HEK293 (cell line): ENCODE measurements around the gene NLGN1.

ENCODE experiments used
- CTCF ChIA-PET: fragments of 350-600 bp; formaldehyde crosslinking; extraction: SDS; loops from one replicate; lab custom pipeline; 2021; ENCODE audit warnings: antibody characterized with exemption; lab: Yijun Ruan, JAX
- POLR2A ChIA-PET: fragments of 300-600 bp; formaldehyde crosslinking; extraction: SDS; loops from one replicate; lab custom pipeline; 2020; ENCODE audit warnings: antibody characterized with exemption, inconsistent platforms; lab: Yijun Ruan, JAX
- H3K27ac ChIP-seq: fragments of 200-500 bp; sonication (Bioruptor generic); 2 replicates; pipeline ENCODE4 v1.5.1; 2014; ENCODE audit warnings: low read depth, low read length, control low read depth, inconsistent platforms; ENCODE audit errors: extremely low read depth
- H3K36me3 ChIP-seq, 2 experiments: fragments of 200-500 bp in 1 of 2; sonication (Bioruptor generic) in 1 of 2; 1 replicate in 1 of 2; 2 replicates in 1 of 2; pipeline ENCODE4 v1.5.1; 2014 to 2017; ENCODE audit warnings: inconsistent platforms in 2 of 2, low read length in 2 of 2; ENCODE audit not compliant: control insufficient read depth in 2 of 2, insufficient read depth in 1 of 2
- H3K4me1 ChIP-seq: fragments of 200-500 bp; sonication (Bioruptor generic); 2 replicates; pipeline ENCODE4 v1.5.1; 2014; ENCODE audit warnings: mild to moderate bottlenecking, low read length, inconsistent platforms; ENCODE audit not compliant: control insufficient read depth, insufficient read depth
- H3K4me3 ChIP-seq: 2 replicates; pipeline ENCODE4 v1.5.1; 2011; ENCODE audit warnings: low read depth, mild to moderate bottlenecking, control low read depth, low read length, moderate library complexity
- H3K9me3 ChIP-seq: fragments of 200-500 bp; sonication (Bioruptor generic); 2 replicates; pipeline ENCODE4 v1.5.1; 2014; ENCODE audit warnings: low read depth, low read length, inconsistent platforms; ENCODE audit not compliant: control insufficient read depth, insufficient read depth
- EGR2 ChIP-seq: fragments of 450-650 bp; formaldehyde crosslinking; IDR thresholded peaks from 2 replicates; pipeline ENCODE4 v1.5.1; 2016; ENCODE audit warnings: low read depth, missing biosample characterization, missing genetic modification characterization
- FEZF1 ChIP-seq: fragments of 450-650 bp; formaldehyde crosslinking; IDR thresholded peaks from 2 replicates; pipeline ENCODE4 v1.5.1; 2016; ENCODE audit warnings: missing biosample characterization, missing genetic modification characterization
- GLIS1 ChIP-seq: fragments of 450-650 bp; formaldehyde crosslinking; IDR thresholded peaks from 2 replicates; pipeline ENCODE4 v1.5.1; 2016; ENCODE audit warnings: missing biosample characterization, missing genetic modification characterization
- HOXC10 ChIP-seq: sonication (generic); formaldehyde crosslinking; IDR thresholded peaks from 2 replicates; pipeline ENCODE4 v1.8.1; 2023; ENCODE audit warnings: mild to moderate bottlenecking, missing genetic modification reagents
- MYNN ChIP-seq: fragments of 450-650 bp; formaldehyde crosslinking; IDR thresholded peaks from 2 replicates; pipeline ENCODE4 v1.5.1; 2016; ENCODE audit warnings: missing biosample characterization, missing genetic modification characterization, borderline replicate concordance
- PRDM2 ChIP-seq: fragments of 450-650 bp; formaldehyde crosslinking; IDR thresholded peaks from 2 replicates; pipeline ENCODE4 v1.5.1; 2016; ENCODE audit warnings: missing biosample characterization, missing genetic modification characterization, borderline replicate concordance
- SP3 ChIP-seq: fragments of 450-650 bp; formaldehyde crosslinking; IDR thresholded peaks from 2 replicates; pipeline ENCODE4 v1.5.1; 2016; ENCODE audit warnings: missing biosample characterization, missing genetic modification characterization
- YY2 ChIP-seq: fragments of 450-650 bp; formaldehyde crosslinking; IDR thresholded peaks from 2 replicates; pipeline ENCODE4 v1.5.1; 2016; ENCODE audit warnings: missing biosample characterization, missing genetic modification characterization
- ZBTB44 ChIP-seq: fragments of 450-650 bp; IDR thresholded peaks from 2 replicates; pipeline ENCODE4 v1.5.1; 2018; ENCODE audit warnings: missing biosample characterization, mild to moderate bottlenecking, missing genetic modification characterization
- ZNF112 ChIP-seq: fragments of 450-650 bp; formaldehyde crosslinking; IDR thresholded peaks from 2 replicates; pipeline ENCODE4 v1.5.0; 2017; ENCODE audit warnings: missing biosample characterization, missing genetic modification characterization
- ZNF114 ChIP-seq: fragments of 450-650 bp; formaldehyde crosslinking; IDR thresholded peaks from 2 replicates; pipeline ENCODE4 v1.5.0; 2017; ENCODE audit warnings: missing biosample characterization, missing genetic modification characterization
- ZNF148 ChIP-seq: fragments of 450-650 bp; formaldehyde crosslinking; IDR thresholded peaks from 2 replicates; pipeline ENCODE4 v1.5.0; 2017; ENCODE audit warnings: missing biosample characterization, missing genetic modification characterization, borderline replicate concordance
- ZNF26 ChIP-seq: fragments of 450-650 bp; formaldehyde crosslinking; IDR thresholded peaks from 2 replicates; pipeline ENCODE4 v1.5.1; 2016; ENCODE audit warnings: missing biosample characterization, missing genetic modification characterization
- ZNF266 ChIP-seq: fragments of 450-650 bp; formaldehyde crosslinking; IDR thresholded peaks from 2 replicates; pipeline ENCODE4 v1.5.1; 2016; ENCODE audit warnings: missing biosample characterization, missing genetic modification characterization, low read depth
- ZNF433 ChIP-seq: fragments of 450-650 bp; formaldehyde crosslinking; IDR thresholded peaks from 2 replicates; pipeline ENCODE4 v1.5.1; 2016; ENCODE audit warnings: missing biosample characterization, missing genetic modification characterization, low read depth
- ZNF621 ChIP-seq: fragments of 450-650 bp; formaldehyde crosslinking; IDR thresholded peaks from 2 replicates; pipeline ENCODE4 v1.5.1; 2017; ENCODE audit warnings: missing biosample characterization, missing genetic modification characterization
- ZNF677 ChIP-seq: fragments of 450-650 bp; IDR thresholded peaks from 2 replicates; pipeline ENCODE4 v1.5.0; 2018; ENCODE audit warnings: missing biosample characterization, mild to moderate bottlenecking, missing genetic modification characterization, moderate library complexity

Gene NLGN1

GRCh38 chr3:174051191-174051590, 653.6 kb downstream of the NLGN1 start:
- ChIA-PET CTCF (no interaction called here), POLR2A (no interaction called here)
- H3K9me3 ChIP-seq: no peaks in the 10 kb centered on the region
- TF ChIP-seq YY2 (no peak), ZNF148 (tag by site-specific recombination) (no peak), PRDM2 (tag by site-specific recombination) (no peak), ZBTB44 (tag by site-specific recombination) (no peak), SP3 (tag by site-specific recombination) (no peak), ZNF266 (no peak), ZNF433 (tag by site-specific recombination) (no peak), HOXC10 (CRISPR knock-in tag) (no peak), FEZF1 (tag by site-specific recombination) (no peak), ZNF677 (tag by site-specific recombination) (no peak), ZNF26 (tag by site-specific recombination) (no peak), ZNF621 (tag by site-specific recombination) (no peak), EGR2 (no peak), MYNN (tag by site-specific recombination) (no peak), ZNF114 (tag by site-specific recombination) (no peak), ZNF112 (tag by site-specific recombination) (no peak), GLIS1 (tag by site-specific recombination) (no peak)
- no peak overlapping the region for H3K4me3 ChIP-seq
- no peak overlapping the region for H3K27ac ChIP-seq
- H3K4me1 ChIP-seq: no peaks in the 10 kb centered on the region
- no peaks in the 10 kb centered on the region for H3K36me3 ChIP-seq
